H1 (cell line): ENCODE results near the gene SMC3. TPM values are rescaled to one million over a fixed set of nuclear protein-coding genes. Genes with fewer than 3 reads are reported as not detected.

ENCODE experiments used
- CBX5 ChIP-seq: fragments of 300-800, 300-1000 bp; sonication (generic); IDR thresholded peaks from 2 replicates; pipeline ENCODE4 v1.7.1; 2016; ENCODE audit warnings: antibody characterized with exemption, low read length, low read depth
- CHD1 ChIP-seq: IDR thresholded peaks from 2 replicates; pipeline ENCODE4 v1.6.1; 2012; ENCODE audit warnings: low read depth, low read length, improper control_type of control experiment
- CTCF ChIP-seq, 3 experiments: IDR thresholded peaks; 1 replicate in 2 of 3; 2 replicates in 1 of 3; pipeline versions ENCODE4 v1.5.1 to v1.6.1; 2011; ENCODE audit warnings: low read length in 3 of 3, mild to moderate bottlenecking in 3 of 3, inconsistent platforms in 2 of 3, low read depth in 1 of 3, moderate library complexity in 1 of 3; ENCODE audit not compliant: insufficient read depth in 1 of 3; ENCODE audit errors: control extremely low read depth in 1 of 3
- GABPA ChIP-seq: IDR thresholded peaks from 2 replicates; pipeline ENCODE4 v1.6.1; 2011; ENCODE audit warnings: mild to moderate bottlenecking, low read length, moderate library complexity, borderline replicate concordance; ENCODE audit not compliant: insufficient read depth
- TAF7 ChIP-seq: optimal IDR thresholded peaks from 2 replicates; pipeline ENCODE3; 2011; ENCODE audit warnings: low read depth, mild to moderate bottlenecking, inconsistent platforms, low read length, moderate library complexity, borderline replicate concordance
- TEAD4 ChIP-seq: IDR thresholded peaks from 2 replicates; pipeline ENCODE4 v1.6.1; 2012; ENCODE audit warnings: low read depth, low read length, inconsistent platforms, mixed read lengths
- polyA plus RNA-seq, 7 experiments: library from polyadenylated mRNA; depleted of rRNA in 3 of 7; stranded (reverse) in 5 of 7; unstranded in 2 of 7; fragments of >200 nt in 5 of 7; fragments of 200-250 nt in 2 of 7; gene quantifications; 1 replicate in 5 of 7; 2 replicates in 1 of 7; 4 replicates in 1 of 7; pipeline versions ENCODE4 v1.2.1 to v1.2.3, GENCODE V29; 2011 to 2013; ENCODE audit warnings: missing spikeins in 2 of 7, mixed read lengths in 2 of 7
- total RNA-seq: library from RNA; stranded (reverse); fragmentation: NEBNext Ultra II Directional; extraction: Animal tissue kit (Norgen Biotek cat#: 25700); gene quantifications from 2 replicates; pipeline ENCODE4 v1.2.1, GENCODE V29; 2021
- TF ChIP-seq, protein P1 (sequence below): IDR thresholded peaks from 2 replicates; pipeline ENCODE4 v1.6.1; 2011; ENCODE audit warnings: low read length, improper control_type of control experiment

The SMC3 gene
- total and polyA plus RNA-seq, 2 of the 8 experiments (the other 6 are each of a cell fraction or from before 2014, with no cell fraction given): 12.7 to 93.4 TPM

DNA sequence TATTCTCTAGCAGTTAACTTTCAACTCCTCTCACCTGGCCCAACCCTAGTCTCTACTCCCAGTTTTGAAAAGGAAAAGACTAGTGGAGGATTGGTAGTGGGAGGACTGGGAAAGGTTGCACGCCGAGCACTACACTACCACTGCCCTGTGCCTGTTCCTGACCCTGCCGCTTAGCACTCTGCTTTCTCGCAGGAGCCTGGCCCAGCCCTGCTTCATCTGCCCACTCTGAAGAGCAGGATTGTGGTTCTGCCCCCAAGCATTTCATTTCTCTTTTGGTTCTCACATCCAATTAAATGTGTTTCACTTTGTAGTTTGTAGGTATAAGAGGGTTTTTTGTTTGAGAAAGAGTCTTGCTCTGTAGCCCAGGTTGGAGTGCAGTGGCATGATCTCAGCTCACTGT is 45.1 kb downstream of the SMC3 start (continued):
- TF ChIP-seq, protein P1, sequence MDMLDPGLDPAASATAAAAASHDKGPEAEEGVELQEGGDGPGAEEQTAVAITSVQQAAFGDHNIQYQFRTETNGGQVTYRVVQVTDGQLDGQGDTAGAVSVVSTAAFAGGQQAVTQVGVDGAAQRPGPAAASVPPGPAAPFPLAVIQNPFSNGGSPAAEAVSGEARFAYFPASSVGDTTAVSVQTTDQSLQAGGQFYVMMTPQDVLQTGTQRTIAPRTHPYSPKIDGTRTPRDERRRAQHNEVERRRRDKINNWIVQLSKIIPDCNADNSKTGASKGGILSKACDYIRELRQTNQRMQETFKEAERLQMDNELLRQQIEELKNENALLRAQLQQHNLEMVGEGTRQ: no peak
- TF ChIP-seq GABPA: no peak
- TF ChIP-seq TEAD4: no peak
- TF ChIP-seq CBX5: no peak
- TF ChIP-seq TAF7: no peak
- TF ChIP-seq CHD1: no peak
- TF ChIP-seq CTCF (IDR thresholded peaks at IDR 0.05; ENCODE audit: control extremely low read depth in 1 of 3, insufficient read depth in 1 of 3, low read depth in 1 of 3, low read length in 3 of 3): no peak
